Mononuclear cell (primary cell): ENCODE measurements around the gene CASZ1. TPM values are rescaled to one million over a fixed set of nuclear protein-coding genes. Genes with fewer than 3 reads are reported as not detected.

Experiments
- H3K27me3 ChIP-seq: 2 replicates; pipeline ENCODE4 v1.6.0; 2011; ENCODE audit warnings: low read length, control low read depth; ENCODE audit not compliant: insufficient read depth
- H3K4me1 ChIP-seq: 2 replicates; pipeline ENCODE4 v1.5.1; 2011; ENCODE audit warnings: mild to moderate bottlenecking, low read length, control low read depth; ENCODE audit not compliant: insufficient read depth
- H3K4me3 ChIP-seq: 2 replicates; pipeline ENCODE4 v1.5.1; 2011; ENCODE audit warnings: mild to moderate bottlenecking, low read length, moderate library complexity
- H3K9me3 ChIP-seq: 2 replicates; pipeline ENCODE4 v1.5.1; 2011; ENCODE audit warnings: low read depth, mild to moderate bottlenecking, control low read depth, low read length
- total RNA-seq: library from RNA; depleted of rRNA; stranded (reverse); fragments of >200 nt; gene quantifications from one replicate; pipeline ENCODE4 v1.2.3, GENCODE V29; 2012

The CASZ1 gene
- total RNA-seq, 1 donor = 18.8 TPM

- H3K4me3 ChIP-seq = no peak overlapping the region
- H3K9me3 ChIP-seq = no peaks in the 10 kb centered on the region
- H3K27me3 ChIP-seq = peaks cover 5% of the 10 kb centered on the region
- H3K4me1 ChIP-seq = peaks cover 5% of the 10 kb centered on the region
Measured at GRCh38 chr1:10637834-10638558, 158.4 kb downstream of the CASZ1 start.

GRCh38 chr1:10637400-10637799, 159.0 kb downstream of the CASZ1 start:
- H3K4me1 ChIP-seq = peaks cover 5% of the 10 kb centered on the region
- peaks cover 5% of the 10 kb centered on the region for H3K27me3 ChIP-seq
- no peak overlapping the region for H3K4me3 ChIP-seq
- H3K9me3 ChIP-seq = no peaks in the 10 kb centered on the region

- H3K4me1 ChIP-seq = peaks cover 5% of the 10 kb centered on the region
- no peak overlapping the region for H3K4me3 ChIP-seq
Measured at GRCh38 chr1:10635992-10636391, 160.5 kb downstream of the CASZ1 start.

GRCh38 chr1:10635085-10635896, 161.2 kb downstream of the CASZ1 start:
- Histone ChIP-seq H3K9me3 (no peaks in the 10 kb centered on the region), H3K4me3 (no peak overlapping the region), H3K27me3 (peaks cover 5% of the 10 kb centered on the region), H3K4me1 (peaks cover 5% of the 10 kb centered on the region)

More at GRCh38 chr1:10635992-10636391, 160.5 kb downstream of the CASZ1 start:
- no peaks in the 10 kb centered on the region for H3K9me3 ChIP-seq
- peaks cover 5% of the 10 kb centered on the region for H3K27me3 ChIP-seq

GRCh38 chr1:10634428-10635084, 161.9 kb downstream of the CASZ1 start:
- H3K4me3 ChIP-seq = no peak overlapping the region
- H3K4me1 ChIP-seq = peaks cover 5% of the 10 kb centered on the region
- no peaks in the 10 kb centered on the region for H3K9me3 ChIP-seq
- peaks cover 5% of the 10 kb centered on the region for H3K27me3 ChIP-seq

GRCh38 chr1:10634075-10634427, 162.4 kb downstream of the CASZ1 start:
- Histone ChIP-seq H3K4me3 (no peak overlapping the region), H3K9me3 (no peaks in the 10 kb centered on the region), H3K27me3 (peaks cover 5% of the 10 kb centered on the region), H3K4me1 (peaks cover 5% of the 10 kb centered on the region)

- Histone ChIP-seq H3K4me1 (peaks cover 5% of the 10 kb centered on the region), H3K4me3 (no peak overlapping the region), H3K9me3 (no peaks in the 10 kb centered on the region), H3K27me3 (peaks cover 5% of the 10 kb centered on the region)
Measured at GRCh38 chr1:10633416-10633815, 163.0 kb downstream of the CASZ1 start.

GRCh38 chr1:10632691-10633090, 163.8 kb downstream of the CASZ1 start:
- peaks cover 4% of the 10 kb centered on the region for H3K27me3 ChIP-seq
- H3K4me1 ChIP-seq = no peaks in the 10 kb centered on the region
- H3K4me3 ChIP-seq = no peak overlapping the region
- H3K9me3 ChIP-seq = no peaks in the 10 kb centered on the region

- Histone ChIP-seq H3K4me1 (no peaks in the 10 kb centered on the region), H3K9me3 (no peaks in the 10 kb centered on the region), H3K4me3 (no peak overlapping the region), H3K27me3 (no peaks in the 10 kb centered on the region)
Measured at GRCh38 chr1:10631811-10632593, 164.4 kb downstream of the CASZ1 start.

GRCh38 chr1:10631121-10631810, 165.2 kb downstream of the CASZ1 start:
- no peak overlapping the region for H3K4me3 ChIP-seq
- no peaks in the 10 kb centered on the region for H3K27me3 ChIP-seq
- no peaks in the 10 kb centered on the region for H3K4me1 ChIP-seq
- no peaks in the 10 kb centered on the region for H3K9me3 ChIP-seq

- no peak overlapping the region for H3K4me3 ChIP-seq
- H3K27me3 ChIP-seq = no peaks in the 10 kb centered on the region
- no peaks in the 10 kb centered on the region for H3K9me3 ChIP-seq
- H3K4me1 ChIP-seq = no peaks in the 10 kb centered on the region
Measured at GRCh38 chr1:10630661-10631120, 165.8 kb downstream of the CASZ1 start.

GRCh38 chr1:10629816-10630571, 166.5 kb downstream of the CASZ1 start:
- Histone ChIP-seq H3K27me3 (no peaks in the 10 kb centered on the region), H3K4me1 (no peaks in the 10 kb centered on the region), H3K4me3 (no peak overlapping the region), H3K9me3 (no peaks in the 10 kb centered on the region)

GRCh38 chr1:10629091-10629815, 167.2 kb downstream of the CASZ1 start:
- Histone ChIP-seq H3K9me3 (no peaks in the 10 kb centered on the region), H3K4me1 (no peaks in the 10 kb centered on the region), H3K27me3 (no peaks in the 10 kb centered on the region), H3K4me3 (no peak overlapping the region)
